Fibroblast of pulmonary artery (primary cell): Measurements from ENCODE around the gene ATRAID.

ENCODE experiments used
- DNase-seq: peaks from one replicate; pipeline ENCODE4 v3.0.0-alpha.2; 2010; ENCODE audit warnings: low read depth
- H3K4me3 ChIP-seq: replicated peaks from 2 replicates; pipeline ENCODE4 v1.5.1; 2011; ENCODE audit warnings: low read depth, mild to moderate bottlenecking, control low read depth, low read length, moderate library complexity
- CTCF ChIP-seq: IDR thresholded peaks from 2 replicates; pipeline ENCODE4 v1.5.1; 2011; ENCODE audit warnings: mild to moderate bottlenecking, control low read depth, low read length, inconsistent platforms; ENCODE audit errors: missing control alignments

ATRAID gene

GRCh38 chr2:27261241-27261925 lies 49.5 kb downstream of the ATRAID start:
- TF ChIP-seq CTCF = no peak
- no peak for DNase-seq
- H3K4me3 ChIP-seq = no peak overlapping the region

DNA sequence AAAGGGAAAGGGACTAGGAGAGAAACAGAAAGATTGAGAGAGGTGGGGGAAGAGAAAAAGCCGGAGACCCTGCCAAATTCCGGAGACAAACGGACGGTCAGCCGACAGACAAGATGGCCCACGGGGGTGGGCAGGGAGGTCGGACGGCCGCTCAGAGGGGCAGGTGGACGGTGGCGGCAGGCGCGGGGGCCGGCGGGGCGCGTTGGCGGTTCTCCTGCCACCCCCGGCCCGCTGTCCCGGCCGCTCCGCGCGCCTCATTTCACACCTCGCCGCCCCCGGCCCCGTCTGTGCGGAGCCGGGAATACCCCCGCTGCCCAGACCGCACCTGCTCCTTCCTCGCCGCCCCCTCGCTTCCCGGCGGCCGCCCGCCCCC lies 50.1 kb downstream of the ATRAID start:
- TF ChIP-seq CTCF = no peak
- no peak overlapping the region for H3K4me3 ChIP-seq
- DNase-seq = no peak

GRCh38 chr2:27262379-27263286 lies 50.8 kb downstream of the ATRAID start, which contains the start of gene SLC30A3:
Gene SLC30A3, minus strand, starts transcription at chr2:27263047. Its CDS starts 141 bp downstream, at chr2:27262906.
- peak within 1 kb of the TSS; percentile 21 for H3K4me3 ChIP-seq
- DNase-seq = no peak
- TF ChIP-seq CTCF = no peak

DNA sequence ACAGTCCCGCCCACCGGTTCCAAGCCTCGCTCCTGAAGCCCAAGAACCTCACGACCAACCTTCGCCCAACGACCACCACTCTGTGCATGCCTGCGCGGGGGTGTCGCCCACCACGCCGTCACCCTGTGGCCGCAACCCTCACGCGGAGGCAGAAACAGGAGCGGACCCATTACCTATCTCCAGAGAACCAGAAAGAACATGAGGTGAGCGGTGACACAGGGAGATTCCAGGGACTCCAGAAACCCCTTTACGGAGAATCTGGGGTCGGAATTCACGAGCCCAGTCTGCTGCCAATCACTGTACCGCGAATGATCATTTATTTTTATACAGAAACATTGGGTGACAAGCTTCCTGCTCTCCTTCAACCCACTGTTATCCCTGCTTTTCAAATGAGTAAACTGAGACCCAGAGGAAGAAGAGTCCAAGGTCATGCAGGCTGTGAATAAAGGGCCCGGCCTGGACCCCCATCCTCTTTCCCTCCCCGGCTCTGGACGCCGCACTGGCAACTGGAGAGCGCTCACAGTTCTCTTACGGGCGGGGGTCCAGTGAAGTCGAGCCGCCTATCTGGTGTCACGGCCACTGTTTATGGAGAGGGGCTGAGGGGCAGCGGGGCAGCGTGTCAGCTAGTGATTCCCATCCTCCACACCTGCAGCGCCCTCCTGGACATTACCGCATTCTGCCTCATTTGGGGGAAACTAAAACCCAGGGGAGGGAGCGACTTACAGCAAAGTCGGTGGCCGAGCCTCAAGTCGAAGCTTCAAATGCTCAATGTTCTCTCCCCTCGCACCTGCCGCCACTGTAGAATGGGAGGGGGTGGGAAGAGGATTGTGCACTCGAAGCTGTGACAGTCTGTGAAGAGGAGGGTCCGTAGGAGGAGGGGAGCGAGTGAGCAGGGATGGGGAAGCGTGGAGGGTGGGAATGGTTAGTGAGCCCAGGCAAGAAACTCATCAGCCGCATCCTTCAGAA lies 51.7 kb downstream of the ATRAID start:
- peak overlapping the region; percentile 19 for H3K4me3 ChIP-seq
- no peak for DNase-seq
- TF ChIP-seq CTCF = no peak

DNA sequence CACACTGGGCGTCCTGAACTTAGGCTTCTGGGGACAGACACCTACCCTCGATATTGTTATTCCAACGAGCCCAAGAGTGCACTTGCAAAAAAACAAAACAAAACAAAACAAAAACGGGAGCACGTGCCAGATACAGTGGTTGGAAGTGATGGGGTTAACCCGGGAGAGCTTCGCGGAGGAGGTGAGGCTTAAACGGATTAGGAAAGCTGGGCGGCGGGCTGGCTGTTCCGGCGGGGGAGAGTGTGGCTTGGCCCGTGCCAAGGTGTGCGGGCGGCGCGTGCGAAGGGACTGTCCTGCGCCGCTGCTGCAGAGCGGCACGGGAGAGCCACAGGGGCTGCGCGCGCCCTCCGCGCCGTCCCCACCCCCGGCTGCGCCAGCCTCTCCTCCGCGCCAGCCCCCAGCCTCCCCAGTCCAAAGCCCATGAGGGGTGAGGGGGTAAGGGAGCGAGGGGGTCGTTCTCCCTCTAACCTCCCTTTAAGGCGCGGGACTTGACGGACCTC lies 52.5 kb downstream of the ATRAID start:
- no peak for DNase-seq
- no peak for TF ChIP-seq CTCF
- H3K4me3 ChIP-seq = no peak overlapping the region
